Neural cell (in vitro differentiated cells): ENCODE measurements around the gene MGAT5B. TPM values are rescaled to one million over a fixed set of nuclear protein-coding genes. Genes with fewer than 3 reads are reported as not detected.

Source experiments
- H2AFZ ChIP-seq: fragments of 200-600, 300-800 bp; sonication (generic), shearing (Covaris generic); 2 replicates; pipeline ENCODE4 v1.6.0; 2014; ENCODE audit warnings: low read depth, mild to moderate bottlenecking, antibody characterized with exemption, low read length, moderate library complexity
- H3F3A ChIP-seq: fragments of 200-600 bp; shearing (Covaris generic); 2 replicates; pipeline ENCODE4 v1.6.1; 2016; ENCODE audit warnings: mild to moderate bottlenecking, moderate library complexity, mixed read lengths, antibody characterized with exemption, low read length; ENCODE audit not compliant: insufficient read depth, poor library complexity, severe bottlenecking
- H3K27ac ChIP-seq: fragments of 200-600, 300-800 bp; sonication (generic), shearing (Covaris generic); 2 replicates; pipeline ENCODE4 v1.5.1; 2014; ENCODE audit warnings: mild to moderate bottlenecking, low read length, moderate library complexity
- H3K27me3 ChIP-seq: fragments of 300-800, 200-600 bp; sonication (generic), shearing (Covaris generic); 2 replicates; pipeline ENCODE4 v1.6.0; 2014; ENCODE audit warnings: mild to moderate bottlenecking, low read depth, low read length, moderate library complexity; ENCODE audit not compliant: insufficient read depth
- H3K36me3 ChIP-seq: fragments of 300-800, 200-600 bp; sonication (generic), shearing (Covaris generic); 2 replicates; pipeline ENCODE4 v1.5.1; 2014; ENCODE audit warnings: mild to moderate bottlenecking, antibody characterized with exemption, low read length, moderate library complexity; ENCODE audit not compliant: insufficient read depth
- H3K4me2 ChIP-seq: fragments of 300-800, 200-600 bp; sonication (generic), shearing (Covaris generic); 2 replicates; pipeline ENCODE4 v1.6.0; 2014; ENCODE audit warnings: mild to moderate bottlenecking, low read length
- H3K4me3 ChIP-seq: fragments of 300-800, 200-600 bp; sonication (generic), shearing (Covaris generic); 2 replicates; pipeline ENCODE4 v1.5.1; 2014; ENCODE audit warnings: mild to moderate bottlenecking, low read length, moderate library complexity
- H3K79me2 ChIP-seq: fragments of 200-600 bp; shearing (Covaris generic); replicated peaks from 2 replicates; pipeline ENCODE4 v1.6.0; 2014; ENCODE audit warnings: mild to moderate bottlenecking, low read length, moderate library complexity; ENCODE audit not compliant: insufficient read depth
- H3K9ac ChIP-seq: fragments of 300-800, 200-600 bp; sonication (generic), shearing (Covaris generic); 2 replicates; pipeline ENCODE4 v1.6.1; 2016; ENCODE audit warnings: mild to moderate bottlenecking, low read length, mixed read lengths
- H3K9me2 ChIP-seq: fragments of 200-600 bp; shearing (Covaris generic); 2 replicates; pipeline ENCODE4 v1.6.1; 2016; ENCODE audit warnings: mild to moderate bottlenecking, low read length, mixed read lengths; ENCODE audit not compliant: insufficient read depth
- H3K9me3 ChIP-seq: fragments of 200-600, 300-800 bp; sonication (generic), shearing (Covaris generic); 2 replicates; pipeline ENCODE4 v1.6.1; 2016; ENCODE audit warnings: mild to moderate bottlenecking, mixed run types, low read length, moderate library complexity, mixed read lengths
- H4K20me1 ChIP-seq: fragments of 200-600 bp; shearing (Covaris generic); 2 replicates; pipeline ENCODE4 v1.6.1; 2016; ENCODE audit warnings: mild to moderate bottlenecking, mixed run types; ENCODE audit not compliant: insufficient read depth
- CTCF ChIP-seq: fragments of 450-650 bp; IDR thresholded peaks from 2 replicates; pipeline ENCODE4 v1.5.1; 2014; ENCODE audit warnings: antibody characterized with exemption, mild to moderate bottlenecking, moderate library complexity; ENCODE audit not compliant: poor library complexity, severe bottlenecking
- EP300 ChIP-seq: fragments of 450-650 bp; conservative IDR thresholded peaks from 2 replicates; pipeline ENCODE4 v1.6.1; 2014; ENCODE audit warnings: antibody characterized with exemption, mild to moderate bottlenecking, moderate library complexity; ENCODE audit not compliant: poor library complexity, severe bottlenecking
- EZH2 ChIP-seq: fragments of 200-600, 300-800 bp; shearing (Covaris generic), sonication (generic); IDR thresholded peaks from 2 replicates; pipeline ENCODE4 v1.6.1; 2014; ENCODE audit warnings: antibody characterized with exemption, low read length, borderline replicate concordance, mild to moderate bottlenecking; ENCODE audit not compliant: insufficient read depth, poor library complexity, severe bottlenecking
- MXI1 ChIP-seq: fragments of 450-650 bp; conservative IDR thresholded peaks from 2 replicates; pipeline ENCODE4 v1.6.1; 2014; ENCODE audit warnings: antibody characterized with exemption, mild to moderate bottlenecking; ENCODE audit not compliant: poor library complexity, severe bottlenecking
- POLR2AphosphoS5 ChIP-seq: IDR thresholded peaks from 2 replicates; pipeline ENCODE4 v1.6.1; 2012
- RAD21 ChIP-seq: fragments of 450-650 bp; conservative IDR thresholded peaks from 2 replicates; pipeline ENCODE4 v1.6.1; 2014; ENCODE audit warnings: antibody characterized with exemption, mild to moderate bottlenecking, moderate library complexity
- SMC3 ChIP-seq: fragments of 450-650 bp; conservative IDR thresholded peaks from 2 replicates; pipeline ENCODE4 v1.6.1; 2014; ENCODE audit warnings: antibody characterized with exemption, mild to moderate bottlenecking, moderate library complexity; ENCODE audit not compliant: poor library complexity
- TAF1 ChIP-seq: IDR thresholded peaks from 2 replicates; pipeline ENCODE4 v1.6.1; 2012; ENCODE audit warnings: low read depth
- polyA plus RNA-seq: library from polyadenylated mRNA; depleted of rRNA; stranded (reverse); fragments of >200 nt; gene quantifications from 2 replicates; pipeline ENCODE4 v1.2.3, GENCODE V29; 2014
- TF ChIP-seq, protein P1 (sequence below): IDR thresholded peaks from 2 replicates; pipeline ENCODE4 v1.6.1; 2012; ENCODE audit warnings: borderline replicate concordance

MGAT5B gene
- polyA plus RNA-seq, 1 donor from 2014 or later = 8.8 TPM

DNA sequence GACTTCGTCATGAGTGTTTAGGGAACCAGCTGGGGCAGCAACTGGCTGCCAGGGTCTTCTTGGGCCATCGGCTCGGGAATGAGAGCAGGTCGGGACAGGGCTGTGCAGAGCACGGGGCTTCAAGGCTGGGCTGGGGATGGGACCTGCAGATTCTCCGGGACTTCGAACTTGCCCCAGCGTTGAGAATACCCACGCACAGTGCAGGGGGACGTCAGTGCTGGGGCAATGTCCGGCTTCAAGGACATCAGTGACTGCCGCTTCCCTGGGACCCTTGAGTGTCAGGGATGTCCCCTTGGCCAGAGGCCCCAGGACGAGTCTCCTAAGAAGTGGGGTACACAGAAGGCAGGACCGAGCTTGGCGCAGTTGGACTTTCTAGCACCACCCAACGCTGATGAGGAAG, 76.3 kb downstream of the MGAT5B start:
- TF ChIP-seq POLR2AphosphoS5 = no peak
- no peaks in the 10 kb centered on the region for H3K36me3 ChIP-seq
- peak overlapping the region; percentile 38 for H3K9ac ChIP-seq
- no peaks in the 10 kb centered on the region for H3K79me2 ChIP-seq
- H3K4me3 ChIP-seq = peak overlapping the region; percentile 47
- no peaks in the 10 kb centered on the region for H3K9me3 ChIP-seq
- H3K9me2 ChIP-seq = no peaks in the 10 kb centered on the region
- H3F3A ChIP-seq = no peaks in the 10 kb centered on the region
- peak overlapping the region; percentile 36 for H3K4me2 ChIP-seq
- H3K27me3 ChIP-seq = no peaks in the 10 kb centered on the region
- H4K20me1 ChIP-seq = no peaks in the 10 kb centered on the region
- peak overlapping the region; percentile 77 for H3K27ac ChIP-seq
- H2AFZ ChIP-seq = no peak overlapping the region

GRCh38 chr17:76946111-76946771, 78.0 kb downstream of the MGAT5B start:
- no peak for TF ChIP-seq TAF1
- TF ChIP-seq EZH2 = no peak
- TF ChIP-seq SMC3 = no peak
- TF ChIP-seq POLR2AphosphoS5 = no peak
- TF ChIP-seq, protein P1, sequence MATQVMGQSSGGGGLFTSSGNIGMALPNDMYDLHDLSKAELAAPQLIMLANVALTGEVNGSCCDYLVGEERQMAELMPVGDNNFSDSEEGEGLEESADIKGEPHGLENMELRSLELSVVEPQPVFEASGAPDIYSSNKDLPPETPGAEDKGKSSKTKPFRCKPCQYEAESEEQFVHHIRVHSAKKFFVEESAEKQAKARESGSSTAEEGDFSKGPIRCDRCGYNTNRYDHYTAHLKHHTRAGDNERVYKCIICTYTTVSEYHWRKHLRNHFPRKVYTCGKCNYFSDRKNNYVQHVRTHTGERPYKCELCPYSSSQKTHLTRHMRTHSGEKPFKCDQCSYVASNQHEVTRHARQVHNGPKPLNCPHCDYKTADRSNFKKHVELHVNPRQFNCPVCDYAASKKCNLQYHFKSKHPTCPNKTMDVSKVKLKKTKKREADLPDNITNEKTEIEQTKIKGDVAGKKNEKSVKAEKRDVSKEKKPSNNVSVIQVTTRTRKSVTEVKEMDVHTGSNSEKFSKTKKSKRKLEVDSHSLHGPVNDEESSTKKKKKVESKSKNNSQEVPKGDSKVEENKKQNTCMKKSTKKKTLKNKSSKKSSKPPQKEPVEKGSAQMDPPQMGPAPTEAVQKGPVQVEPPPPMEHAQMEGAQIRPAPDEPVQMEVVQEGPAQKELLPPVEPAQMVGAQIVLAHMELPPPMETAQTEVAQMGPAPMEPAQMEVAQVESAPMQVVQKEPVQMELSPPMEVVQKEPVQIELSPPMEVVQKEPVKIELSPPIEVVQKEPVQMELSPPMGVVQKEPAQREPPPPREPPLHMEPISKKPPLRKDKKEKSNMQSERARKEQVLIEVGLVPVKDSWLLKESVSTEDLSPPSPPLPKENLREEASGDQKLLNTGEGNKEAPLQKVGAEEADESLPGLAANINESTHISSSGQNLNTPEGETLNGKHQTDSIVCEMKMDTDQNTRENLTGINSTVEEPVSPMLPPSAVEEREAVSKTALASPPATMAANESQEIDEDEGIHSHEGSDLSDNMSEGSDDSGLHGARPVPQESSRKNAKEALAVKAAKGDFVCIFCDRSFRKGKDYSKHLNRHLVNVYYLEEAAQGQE = no peak
- TF ChIP-seq RAD21 = no peak
- TF ChIP-seq CTCF = no peak
- no peak for TF ChIP-seq MXI1
- no peak for TF ChIP-seq EP300
- no peak overlapping the region for H3K4me3 ChIP-seq
- no peaks in the 10 kb centered on the region for H3K36me3 ChIP-seq
- no peaks in the 10 kb centered on the region for H3K9me2 ChIP-seq
- H2AFZ ChIP-seq = no peak overlapping the region
- no peak overlapping the region for H3K27ac ChIP-seq
- no peaks in the 10 kb centered on the region for H3K79me2 ChIP-seq
- no peaks in the 10 kb centered on the region for H4K20me1 ChIP-seq
- H3K27me3 ChIP-seq = no peaks in the 10 kb centered on the region
- H3K9me3 ChIP-seq = no peaks in the 10 kb centered on the region
- H3K9ac ChIP-seq = no peak overlapping the region
- no peak overlapping the region for H3K4me2 ChIP-seq
- no peaks in the 10 kb centered on the region for H3F3A ChIP-seq

GRCh38 chr17:76946772-76947135, 78.5 kb downstream of the MGAT5B start:
- no peaks in the 10 kb centered on the region for H3K9me3 ChIP-seq
- no peak overlapping the region for H2AFZ ChIP-seq
- no peaks in the 10 kb centered on the region for H3K36me3 ChIP-seq
- H3K4me2 ChIP-seq = no peak overlapping the region
- no peaks in the 10 kb centered on the region for H3F3A ChIP-seq
- no peaks in the 10 kb centered on the region for H3K79me2 ChIP-seq
- no peak for TF ChIP-seq POLR2AphosphoS5
- TF ChIP-seq CTCF = no peak
- TF ChIP-seq EP300 = no peak
- no peak for TF ChIP-seq TAF1
- TF ChIP-seq RAD21 = no peak
- TF ChIP-seq, protein P1 = no peak
- no peak for TF ChIP-seq SMC3
- no peak for TF ChIP-seq EZH2
- TF ChIP-seq MXI1 = no peak
- H3K27ac ChIP-seq = no peak overlapping the region
- no peaks in the 10 kb centered on the region for H4K20me1 ChIP-seq
- H3K4me3 ChIP-seq = no peak overlapping the region
- no peak overlapping the region for H3K9ac ChIP-seq
- H3K9me2 ChIP-seq = no peaks in the 10 kb centered on the region
- H3K27me3 ChIP-seq = no peaks in the 10 kb centered on the region
